ENCODE results near the gene MMP28. TPM values are rescaled to one million over a fixed set of nuclear protein-coding genes. Genes with fewer than 3 reads are reported as not detected.

Gene MMP28
- total RNA-seq, 1 donor from 2014 or later, result 10.6 TPM

DNA sequence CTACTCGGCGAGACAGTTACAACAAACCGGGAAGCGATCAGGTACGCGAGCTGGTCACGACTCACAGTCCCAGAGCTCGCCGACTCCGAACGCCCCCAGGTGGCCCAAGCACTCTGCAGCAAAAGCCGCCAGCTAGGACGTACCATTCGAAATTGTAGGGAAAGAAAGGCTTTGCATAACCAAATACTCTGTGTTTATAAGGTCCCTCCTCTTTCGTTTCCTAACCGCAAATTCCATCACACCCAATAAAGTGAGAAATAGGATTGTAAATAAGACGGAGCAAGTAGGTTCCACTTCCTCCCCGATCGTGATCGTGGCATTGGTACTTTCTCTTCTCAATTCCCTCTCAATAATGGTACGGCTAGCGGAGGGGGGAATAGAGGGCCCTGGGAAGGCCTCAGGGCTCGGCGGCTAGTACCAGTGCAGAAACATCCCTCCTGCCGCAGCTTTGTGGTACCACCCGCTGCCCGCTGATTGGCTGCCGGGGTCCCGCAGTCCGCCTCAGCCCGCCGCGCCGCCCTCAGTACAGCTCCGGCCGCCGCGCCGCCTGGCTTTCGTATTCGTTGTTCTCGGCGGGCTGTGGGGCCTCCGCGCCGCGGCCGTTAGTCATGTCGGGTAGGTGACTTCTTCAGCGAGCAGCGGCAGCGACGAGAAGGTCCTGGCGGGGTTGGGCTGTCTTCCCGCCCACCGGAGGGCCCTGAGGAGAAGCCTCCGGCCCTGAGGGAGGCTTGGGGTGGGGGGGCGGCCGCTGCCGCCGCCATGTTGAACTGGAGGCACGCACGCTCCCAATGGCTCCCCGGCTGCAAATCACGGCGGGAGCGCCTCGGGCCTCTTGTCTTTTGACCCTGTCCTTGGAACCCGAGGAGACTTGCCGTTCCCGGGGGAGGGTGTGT is 13.8 kb upstream of the MMP28 start, which contains the start of gene TAF15:
TSS of gene TAF15 (plus strand) at position 523 of the 893 bp plus-strand sequence. CDS start at position 609, 86 bp downstream.
- H3K9me3 Mint-ChIP-seq (ENCODE audit: unreplicated experiment), result no peaks in the 10 kb centered on the region
- H3K4me3 Mint-ChIP-seq (ENCODE audit: unreplicated experiment), result peak within 1 kb of the TSS; percentile 96
- peaks cover 38% of the 10 kb centered on the region for H3K4me1 Mint-ChIP-seq (ENCODE audit: unreplicated experiment)
- peak; percentile 59 for TF ChIP-seq CTCF (IDR thresholded peaks at IDR 0.05; ENCODE audit: unreplicated experiment)
- peak; percentile 93 for DNase-seq (ENCODE audit: low spot score)
- H3K27ac Mint-ChIP-seq (ENCODE audit: unreplicated experiment), result peak within 1 kb of the TSS; percentile 96
- peaks cover 2% of the 10 kb centered on the region for H3K27me3 Mint-ChIP-seq (ENCODE audit: unreplicated experiment)
- no peaks in the 10 kb centered on the region for H3K36me3 Mint-ChIP-seq (ENCODE audit: low read depth, unreplicated experiment)

DNA sequence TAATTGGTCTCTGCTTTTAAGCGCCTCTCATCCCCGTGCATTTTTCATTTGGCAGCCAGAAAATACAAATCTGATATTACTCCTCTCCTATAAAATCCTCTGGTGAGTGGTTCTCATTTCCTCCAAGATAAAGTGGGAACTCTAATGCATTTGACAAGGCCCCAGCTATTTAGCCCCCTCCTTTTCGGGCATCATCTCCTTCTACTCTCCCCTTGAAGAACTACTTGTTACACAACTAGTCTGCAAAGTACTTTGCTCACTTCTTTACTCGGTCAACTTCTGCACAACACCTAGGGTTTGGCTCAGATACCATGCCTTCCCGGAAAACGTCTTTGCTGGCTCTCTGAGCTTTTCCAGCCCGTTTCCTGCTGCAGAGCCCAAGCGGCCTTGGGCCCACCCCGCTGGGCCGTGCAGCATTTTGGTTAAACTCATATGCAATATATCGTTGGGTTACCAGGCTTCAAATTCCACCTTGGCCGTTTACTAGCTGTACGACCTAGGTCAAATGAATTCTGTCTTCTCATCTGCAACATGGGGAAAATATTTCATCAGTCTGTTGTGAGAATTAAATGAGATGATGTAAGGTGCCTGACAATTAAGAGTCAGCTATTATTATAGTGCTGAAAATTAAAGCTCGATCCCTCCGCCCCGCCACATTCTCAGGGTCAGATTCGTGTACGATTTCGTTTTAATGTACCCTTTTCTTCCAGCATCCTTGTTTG is 13.0 kb upstream of the MMP28 start:
- peak; percentile 23 for DNase-seq (ENCODE audit: low spot score)
- H3K27me3 Mint-ChIP-seq (ENCODE audit: unreplicated experiment), result peaks cover 2% of the 10 kb centered on the region
- H3K4me1 Mint-ChIP-seq (ENCODE audit: unreplicated experiment), result peaks cover 37% of the 10 kb centered on the region
- no peaks in the 10 kb centered on the region for H3K36me3 Mint-ChIP-seq (ENCODE audit: low read depth, unreplicated experiment)
- H3K9me3 Mint-ChIP-seq (ENCODE audit: unreplicated experiment), result no peaks in the 10 kb centered on the region
- TF ChIP-seq CTCF (IDR thresholded peaks at IDR 0.05; ENCODE audit: unreplicated experiment), result no peak
- H3K27ac Mint-ChIP-seq (ENCODE audit: unreplicated experiment), result peak overlapping the region; percentile 96
- peak overlapping the region; percentile 96 for H3K4me3 Mint-ChIP-seq (ENCODE audit: unreplicated experiment)

- DNase-seq (ENCODE audit: low spot score), result no peak
- H3K36me3 Mint-ChIP-seq (ENCODE audit: low read depth, unreplicated experiment), result no peaks in the 10 kb centered on the region
Measured at GRCh38 chr17:35807371-35808144, 12.1 kb upstream of the MMP28 start.

DNA sequence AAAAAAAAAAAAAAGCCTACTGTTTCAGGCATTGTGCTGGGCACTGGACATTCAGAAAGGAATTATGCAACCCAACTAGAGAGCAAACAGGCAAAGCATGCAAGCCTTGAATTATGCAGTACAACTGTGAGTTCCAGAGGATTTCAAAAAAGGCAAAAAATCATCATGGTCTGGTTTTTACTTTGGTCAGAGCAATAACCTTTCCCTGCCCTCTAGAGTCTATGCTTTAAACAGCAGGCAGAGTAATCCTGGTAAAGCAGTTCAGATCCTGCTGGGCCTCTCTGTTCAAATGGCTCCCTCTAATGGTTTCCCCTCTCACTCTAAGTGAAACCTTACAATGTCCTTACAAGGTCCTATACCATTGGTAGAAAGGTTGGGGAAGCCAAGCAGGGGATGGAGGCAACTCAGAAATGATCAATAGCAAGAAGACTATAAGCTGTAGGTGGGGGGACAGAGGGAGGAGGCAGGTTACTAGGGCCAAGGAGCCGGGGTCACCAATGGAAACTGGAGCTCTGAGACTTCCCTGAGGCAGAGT is 9.3 kb upstream of the MMP28 start:
- Mint-ChIP-seq H3K4me3 (ENCODE audit: unreplicated experiment) (no peak overlapping the region), H3K27me3 (ENCODE audit: unreplicated experiment) (no peaks in the 10 kb centered on the region), H3K27ac (ENCODE audit: unreplicated experiment) (no peak overlapping the region), H3K9me3 (ENCODE audit: unreplicated experiment) (no peaks in the 10 kb centered on the region), H3K36me3 (ENCODE audit: low read depth, unreplicated experiment) (no peaks in the 10 kb centered on the region), H3K4me1 (ENCODE audit: unreplicated experiment) (peaks cover 61% of the 10 kb centered on the region)
- DNase-seq (ENCODE audit: low spot score), result peak; percentile 55
- TF ChIP-seq CTCF (IDR thresholded peaks at IDR 0.05; ENCODE audit: unreplicated experiment), result peak; percentile 8

More at GRCh38 chr17:35807371-35808144, 12.1 kb upstream of the MMP28 start:
- H3K9me3 Mint-ChIP-seq (ENCODE audit: unreplicated experiment), result no peaks in the 10 kb centered on the region
- H3K27ac Mint-ChIP-seq (ENCODE audit: unreplicated experiment), result no peak overlapping the region
- H3K4me3 Mint-ChIP-seq (ENCODE audit: unreplicated experiment), result peak overlapping the region; percentile 21
- no peak for TF ChIP-seq CTCF (IDR thresholded peaks at IDR 0.05; ENCODE audit: unreplicated experiment)
- no peaks in the 10 kb centered on the region for H3K27me3 Mint-ChIP-seq (ENCODE audit: unreplicated experiment)
- peaks cover 44% of the 10 kb centered on the region for H3K4me1 Mint-ChIP-seq (ENCODE audit: unreplicated experiment)
